Retina (tissue), 1 donor: Measurements from ENCODE around the gene KIF3A.

ENCODE experiments used
- DNase-seq: peaks from one replicate; pipeline ENCODE4 v3.0.0-alpha.2; 2016

Gene KIF3A

DNA sequence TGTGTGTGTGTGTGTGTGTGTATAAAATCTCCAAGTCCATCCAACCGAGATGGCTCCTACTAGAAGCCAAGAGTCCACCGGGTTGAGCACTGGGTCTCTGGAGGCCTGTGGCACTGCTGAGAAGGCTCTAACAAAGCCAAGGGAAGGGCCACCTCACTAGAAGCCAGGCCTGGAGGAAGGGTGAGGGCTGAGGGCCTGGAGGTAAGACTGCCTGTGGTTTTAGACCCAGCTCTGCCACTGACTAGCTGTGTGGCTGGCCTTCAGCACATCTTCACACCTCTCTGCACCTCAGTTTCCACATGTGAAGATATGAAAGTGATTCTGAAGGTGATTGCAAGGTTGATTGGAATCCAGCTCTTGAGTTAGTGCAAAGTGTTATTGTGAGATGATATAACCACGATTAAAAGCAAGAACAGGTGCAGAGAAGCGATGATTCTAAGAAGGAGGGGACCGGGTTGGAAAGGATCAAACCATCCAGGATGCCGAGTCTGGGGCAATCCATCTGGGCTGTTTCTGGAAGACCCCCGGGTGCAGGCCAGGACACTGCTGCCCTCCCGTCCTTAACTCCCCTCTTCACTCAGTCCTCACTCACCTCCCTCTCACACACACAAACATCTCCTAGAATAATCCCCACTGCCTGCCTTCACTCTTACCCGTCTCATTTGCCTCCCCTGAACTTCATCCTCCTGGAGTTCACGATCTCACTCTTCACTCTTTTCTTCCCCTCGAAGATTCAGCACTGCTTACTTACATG is 61.2 kb downstream of the KIF3A start:
- DNase-seq, result no peak

DNA sequence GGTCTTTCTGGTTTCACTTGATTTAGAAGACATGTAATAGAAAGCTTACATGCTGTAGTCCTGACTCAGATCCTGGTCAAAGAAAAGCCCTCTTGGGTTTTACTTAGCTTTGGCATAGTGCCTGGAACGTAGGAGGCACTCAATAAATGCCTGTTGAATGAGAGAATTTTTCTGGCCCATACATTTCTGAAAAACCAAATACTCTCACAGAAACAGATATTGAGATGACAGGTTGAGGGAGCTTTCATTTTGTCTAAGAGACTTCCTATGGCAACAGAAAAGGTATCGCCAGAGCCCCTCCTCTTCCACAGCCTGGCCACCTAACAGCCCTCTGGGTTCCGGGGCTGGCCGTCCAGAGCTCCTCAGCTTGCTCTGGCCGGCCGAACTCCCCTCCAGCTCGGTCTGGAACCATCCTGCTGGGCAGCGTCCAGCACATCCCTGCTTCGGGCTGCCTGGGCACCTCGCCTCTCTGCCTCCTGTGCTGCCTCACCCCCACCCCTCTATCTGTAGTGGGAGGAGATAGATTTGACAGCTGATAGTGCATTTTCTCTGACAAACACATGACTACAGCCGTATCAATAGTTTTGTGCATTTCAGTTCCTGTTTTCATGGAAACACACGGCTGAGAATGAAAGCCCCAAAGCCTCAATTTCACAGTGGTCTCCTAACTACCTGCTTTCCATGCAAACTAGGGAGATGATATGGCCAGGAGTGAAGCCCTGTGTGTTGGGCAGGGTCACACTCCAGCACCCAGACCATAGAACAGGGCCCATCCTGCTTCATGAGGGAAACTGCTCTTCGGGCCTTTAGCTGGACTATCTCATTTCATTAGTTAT is 62.5 kb downstream of the KIF3A start:
- no peak for DNase-seq

DNA sequence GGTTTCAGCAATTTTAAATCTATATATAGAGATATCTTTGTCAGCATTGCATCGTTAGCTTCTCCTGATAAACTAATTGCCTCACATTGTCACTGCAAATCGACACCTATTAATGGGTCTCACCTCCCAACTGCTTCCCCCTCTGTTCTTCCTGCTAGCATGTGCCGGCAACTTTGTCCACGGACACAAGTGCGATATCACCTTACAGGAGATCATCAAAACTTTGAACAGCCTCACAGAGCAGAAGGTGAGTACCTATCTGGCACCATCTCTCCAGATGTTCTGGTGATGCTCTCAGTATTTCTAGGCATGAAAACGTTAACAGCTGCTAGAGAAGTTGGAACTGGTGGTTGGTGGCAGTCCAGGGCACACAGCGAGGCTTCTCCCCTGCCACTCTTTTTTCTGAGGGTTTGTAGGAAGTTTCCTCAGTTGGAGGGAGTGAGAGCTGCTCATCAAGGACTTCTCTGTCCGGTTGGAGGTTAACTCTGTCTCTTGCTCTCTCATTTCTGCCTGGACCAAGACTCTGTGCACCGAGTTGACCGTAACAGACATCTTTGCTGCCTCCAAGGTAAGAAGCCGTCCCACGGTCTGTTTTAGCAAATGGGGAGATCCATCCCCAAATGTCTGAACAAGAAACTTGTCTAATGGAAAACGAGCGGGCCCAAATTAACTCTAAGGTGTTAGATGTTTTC is 63.3 kb downstream of the KIF3A start, which contains the start of gene IL4:
Gene IL4, plus strand, starts transcription at position 51 of the 692 bp plus-strand sequence. Its CDS starts 62 bp downstream, at position 113.
- no peak for DNase-seq

DNA sequence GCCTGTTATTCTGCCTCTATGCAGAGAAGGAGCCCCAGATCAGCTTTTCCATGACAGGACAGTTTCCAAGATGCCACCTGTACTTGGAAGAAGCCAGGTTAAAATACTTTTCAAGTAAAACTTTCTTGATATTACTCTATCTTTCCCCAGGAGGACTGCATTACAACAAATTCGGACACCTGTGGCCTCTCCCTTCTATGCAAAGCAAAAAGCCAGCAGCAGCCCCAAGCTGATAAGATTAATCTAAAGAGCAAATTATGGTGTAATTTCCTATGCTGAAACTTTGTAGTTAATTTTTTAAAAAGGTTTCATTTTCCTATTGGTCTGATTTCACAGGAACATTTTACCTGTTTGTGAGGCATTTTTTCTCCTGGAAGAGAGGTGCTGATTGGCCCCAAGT is 63.9 kb downstream of the KIF3A start:
- no peak for DNase-seq

DNA sequence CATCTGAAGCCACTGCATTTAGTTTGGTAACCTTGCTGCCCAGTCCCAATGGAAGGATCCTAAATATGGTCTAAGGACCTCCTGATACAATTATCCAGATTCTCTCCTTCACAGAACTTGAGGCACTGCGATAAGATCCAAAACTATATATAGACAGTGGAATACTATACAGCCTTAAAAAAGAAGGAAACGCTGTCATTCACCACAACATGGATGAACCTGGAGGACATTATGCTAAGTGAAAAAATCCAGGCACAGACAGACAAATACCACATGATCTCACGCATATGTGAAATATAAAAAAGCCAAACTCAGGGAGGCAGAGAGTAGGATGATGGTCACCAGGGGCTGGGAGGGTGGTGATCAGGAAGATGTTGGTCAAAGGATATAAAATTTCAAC is 66.3 kb downstream of the KIF3A start:
- no peak for DNase-seq

DNA sequence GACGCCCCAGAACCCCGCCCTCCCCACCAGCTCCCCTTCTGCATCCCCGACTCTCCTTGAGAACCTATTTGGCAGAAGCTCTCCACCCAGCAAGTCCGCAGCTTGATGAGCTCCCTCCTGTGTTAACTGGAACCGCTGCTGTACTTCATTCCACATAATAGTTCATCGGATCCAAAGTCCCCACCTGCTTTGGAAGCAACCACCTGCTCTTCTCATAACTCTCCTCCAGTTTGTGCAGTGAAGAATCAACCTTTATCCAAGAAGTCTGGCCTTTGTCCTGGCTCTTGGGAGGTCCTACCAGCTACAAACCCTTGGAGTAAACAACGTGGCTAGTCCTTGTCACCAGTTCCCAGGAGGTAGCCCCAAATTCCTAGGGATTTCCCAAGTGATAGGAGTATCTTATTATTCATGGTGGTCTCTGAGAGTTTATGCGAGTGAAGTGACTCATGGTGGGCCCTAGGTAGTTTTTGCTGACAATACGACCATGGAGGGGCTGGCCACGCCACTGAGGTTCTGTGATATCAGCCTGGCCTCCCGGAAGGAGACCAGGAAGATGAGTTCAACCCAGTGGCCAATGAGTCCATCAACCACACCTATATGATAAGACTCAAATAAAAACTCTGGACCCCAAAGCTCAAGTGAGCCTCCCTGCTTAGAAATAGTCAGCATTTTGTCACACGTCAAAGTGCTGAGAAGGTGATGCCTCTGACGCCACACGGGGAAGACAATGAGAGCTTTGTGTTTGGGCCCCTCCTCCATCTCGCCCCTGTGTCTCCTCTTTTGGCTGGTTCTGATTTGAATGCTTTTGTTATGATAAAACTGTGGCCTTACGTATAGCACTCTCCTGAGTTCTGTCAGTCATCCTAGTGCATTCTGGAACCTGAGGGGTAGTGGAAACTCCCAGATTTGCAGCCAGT is 67.1 kb downstream of the KIF3A start:
- no peak for DNase-seq

DNA sequence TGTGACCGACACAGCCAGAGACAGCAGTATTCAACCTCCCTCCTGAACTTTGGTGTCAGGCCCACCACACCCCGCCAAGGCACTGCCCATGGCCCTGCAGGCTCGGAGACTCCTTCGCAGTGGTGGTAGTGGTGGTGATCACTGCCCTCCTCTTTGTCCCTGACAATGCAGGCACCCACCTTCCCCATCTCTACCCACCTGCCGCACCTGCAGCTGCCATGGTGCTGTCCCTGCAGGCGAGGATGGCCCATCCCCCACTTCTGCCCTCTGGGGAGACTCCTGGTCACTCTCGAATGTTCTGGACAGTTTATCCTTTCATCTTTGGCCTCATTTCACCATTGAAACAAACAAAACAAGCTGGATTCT is 67.9 kb downstream of the KIF3A start:
- DNase-seq, result no peak

DNA sequence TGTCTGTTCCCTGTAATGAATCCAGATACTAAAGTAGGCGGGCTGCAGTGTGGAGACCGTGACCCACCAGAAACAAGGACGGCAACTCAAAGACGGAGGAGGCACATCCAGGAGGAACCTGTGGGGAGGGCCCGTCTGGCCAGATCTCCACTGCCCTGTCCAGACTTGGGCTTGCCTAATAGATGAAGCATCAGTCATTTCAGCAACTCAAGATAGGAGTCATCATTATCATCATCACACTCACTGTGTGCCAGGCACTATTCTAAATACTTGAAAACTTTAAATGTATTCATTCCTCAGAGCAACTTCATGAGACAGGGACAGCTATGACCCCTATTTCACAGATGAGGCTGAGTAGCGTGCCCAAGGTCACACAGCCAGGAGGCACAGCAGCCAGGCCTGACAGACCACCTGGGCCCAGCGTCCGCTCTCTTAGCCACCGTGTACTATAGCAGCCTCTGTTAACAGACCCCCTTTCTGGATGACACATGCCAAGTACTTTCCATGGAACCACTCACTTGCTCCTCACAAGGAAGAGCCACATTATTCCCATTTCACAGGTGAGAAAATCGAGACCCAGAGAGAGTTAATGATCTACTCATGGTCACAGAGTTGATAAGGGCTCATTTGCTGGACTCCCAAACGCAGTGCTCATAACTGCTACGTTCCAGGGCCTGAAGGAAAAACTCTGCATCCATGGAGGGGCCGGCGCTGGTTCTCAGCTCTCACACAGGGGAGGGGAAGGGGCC is 68.5 kb downstream of the KIF3A start:
- DNase-seq, result no peak

DNA sequence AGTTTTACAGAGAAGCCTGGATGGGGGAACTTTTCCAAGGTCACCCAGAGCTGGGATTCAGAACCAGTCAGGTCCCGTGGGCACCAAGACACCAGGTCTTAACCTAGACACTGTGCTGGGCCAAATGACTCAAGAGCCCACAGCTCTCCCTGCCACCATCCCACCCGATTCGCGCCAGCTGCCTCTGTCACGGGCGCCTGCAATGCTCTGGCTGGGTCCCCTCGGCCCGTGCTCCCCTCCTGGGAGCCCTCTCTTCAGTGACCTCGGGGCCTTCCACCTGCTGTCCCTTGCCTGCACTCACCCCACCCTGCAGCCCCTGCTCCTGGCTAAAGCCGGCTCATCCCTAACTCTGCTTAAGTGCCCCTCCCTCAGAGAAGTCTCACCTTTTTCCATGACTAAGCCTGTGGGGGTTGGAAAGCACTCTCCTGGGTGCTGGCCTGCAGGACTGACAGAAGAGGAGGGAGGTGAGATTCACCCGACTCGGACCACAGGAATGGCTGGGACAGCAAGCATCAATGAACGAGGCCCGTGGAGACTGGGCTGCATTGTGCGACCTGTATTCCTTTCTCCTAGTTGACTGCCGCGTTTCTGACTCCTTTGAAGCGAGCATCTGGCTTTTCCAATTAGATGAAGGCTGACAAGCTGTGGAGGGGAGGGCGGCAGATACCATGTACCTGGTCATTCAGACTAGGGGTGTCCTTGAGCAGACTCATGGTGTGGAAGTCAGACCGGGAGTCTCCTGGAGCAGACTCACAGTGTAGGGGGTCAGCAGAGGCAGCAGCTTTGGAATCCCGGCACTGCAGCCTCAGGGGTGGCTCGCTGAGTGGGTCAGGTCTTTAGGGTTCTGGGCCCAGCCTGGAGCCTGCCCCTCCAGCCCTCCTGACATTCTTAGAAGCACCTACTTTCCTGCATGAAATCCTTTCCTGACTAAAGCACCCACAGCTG is 69.3 kb downstream of the KIF3A start:
- no peak for DNase-seq

DNA sequence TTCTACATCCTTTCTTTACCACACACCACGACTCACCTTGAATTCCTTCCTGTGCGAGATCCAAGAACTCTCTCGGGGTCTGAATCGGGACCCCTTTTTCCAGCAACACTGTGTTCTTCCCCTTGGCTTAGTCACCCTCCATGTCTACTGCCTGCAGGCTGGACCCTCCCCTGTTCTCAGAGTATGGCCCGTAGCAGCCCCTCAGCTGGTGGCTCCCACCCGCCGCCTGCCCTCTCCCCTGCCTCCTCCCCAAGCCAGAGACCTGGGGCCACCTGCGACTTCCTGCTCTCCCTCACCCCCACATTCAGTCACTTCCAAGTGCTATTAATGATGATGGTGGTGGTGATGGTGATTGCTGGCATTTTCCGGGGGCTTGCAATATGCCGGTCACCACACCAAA is 70.0 kb downstream of the KIF3A start:
- no peak for DNase-seq

DNA sequence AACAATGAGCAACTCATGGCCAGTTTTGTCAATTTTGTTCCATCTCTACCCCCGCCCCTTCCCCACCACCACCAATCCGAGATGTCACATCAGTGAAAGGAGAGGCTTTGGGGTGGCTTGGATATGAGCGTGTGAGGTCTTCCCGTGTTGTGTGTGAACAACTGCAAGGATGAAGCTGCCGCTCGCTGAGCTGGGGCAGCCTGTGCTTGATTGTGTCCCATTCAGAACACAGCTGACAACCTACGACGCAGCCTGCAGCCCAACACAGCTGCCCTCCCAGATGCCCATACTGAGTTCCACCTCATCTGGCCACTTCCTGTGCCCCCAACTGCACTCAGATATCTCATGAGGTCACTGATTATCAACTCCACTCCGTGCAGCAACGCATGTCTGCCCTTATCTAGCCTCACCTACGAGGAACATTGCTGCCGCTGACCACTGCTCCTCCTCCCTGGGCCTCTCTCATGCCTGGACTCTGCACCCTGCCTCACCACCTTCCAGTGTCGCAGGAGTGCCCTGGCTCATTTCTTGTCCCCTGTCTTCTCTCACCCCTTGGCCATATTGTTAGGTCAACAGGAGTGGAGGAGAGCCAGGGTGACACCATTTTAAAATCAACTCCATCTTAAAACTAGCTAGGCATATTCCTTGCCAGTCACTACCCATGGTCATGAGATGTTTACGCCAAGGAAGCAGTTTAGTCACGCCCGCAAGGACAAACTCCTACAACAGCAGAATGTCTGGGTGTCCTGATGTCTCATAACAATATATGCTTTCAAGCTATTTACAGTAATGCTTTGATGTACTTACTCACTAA is 70.8 kb downstream of the KIF3A start:
- no peak for DNase-seq

DNA sequence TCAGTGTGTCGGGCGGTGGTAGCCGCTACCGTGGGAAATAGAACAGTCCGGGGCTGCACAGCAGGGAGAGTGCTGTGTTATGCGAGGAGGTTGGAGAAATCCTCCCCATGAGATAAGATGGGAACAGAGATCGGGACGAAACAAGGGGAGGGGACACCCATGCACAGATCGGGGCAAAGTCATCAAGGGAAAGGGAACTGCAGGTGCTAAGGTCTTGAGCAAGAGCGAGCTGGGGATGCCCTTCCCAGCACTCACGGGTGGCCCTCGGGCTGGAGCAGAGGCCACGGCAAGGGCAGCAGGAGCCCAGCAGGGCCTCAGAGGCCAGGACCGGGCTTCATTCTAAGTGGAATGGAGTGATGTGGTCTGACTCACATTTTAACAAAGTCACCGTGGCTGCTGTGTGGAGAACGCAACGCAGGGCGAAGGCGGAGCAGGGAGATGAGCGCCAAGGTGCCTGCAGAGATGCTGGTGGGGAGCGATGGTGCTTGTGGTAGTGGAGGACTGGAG is 71.7 kb downstream of the KIF3A start:
- no peak for DNase-seq

DNA sequence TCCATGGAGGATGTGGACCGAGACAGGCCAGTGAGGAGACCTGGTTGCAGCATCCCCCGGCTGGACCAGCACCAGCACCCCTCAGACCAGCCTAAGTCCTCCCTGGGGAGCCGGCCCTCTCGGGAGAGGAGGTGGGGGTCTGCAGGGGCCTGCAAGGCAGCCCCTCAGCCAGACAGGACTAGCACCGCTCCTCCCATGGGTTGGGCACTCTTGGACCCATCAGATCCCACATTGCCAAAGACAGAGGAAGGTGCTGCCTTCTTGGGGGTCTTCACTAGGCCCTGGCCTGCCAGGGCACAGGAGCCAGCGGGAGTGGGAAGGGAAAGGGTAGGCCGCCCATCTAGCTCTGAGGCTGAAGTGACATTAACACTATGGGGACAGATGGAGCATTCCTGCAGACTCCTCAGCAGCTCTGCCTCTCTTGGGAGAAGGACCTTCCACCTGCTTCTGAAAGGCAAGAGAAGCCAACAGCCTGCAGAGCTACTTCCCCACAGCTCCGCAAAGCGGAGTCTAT is 72.6 kb downstream of the KIF3A start:
- DNase-seq, result no peak

DNA sequence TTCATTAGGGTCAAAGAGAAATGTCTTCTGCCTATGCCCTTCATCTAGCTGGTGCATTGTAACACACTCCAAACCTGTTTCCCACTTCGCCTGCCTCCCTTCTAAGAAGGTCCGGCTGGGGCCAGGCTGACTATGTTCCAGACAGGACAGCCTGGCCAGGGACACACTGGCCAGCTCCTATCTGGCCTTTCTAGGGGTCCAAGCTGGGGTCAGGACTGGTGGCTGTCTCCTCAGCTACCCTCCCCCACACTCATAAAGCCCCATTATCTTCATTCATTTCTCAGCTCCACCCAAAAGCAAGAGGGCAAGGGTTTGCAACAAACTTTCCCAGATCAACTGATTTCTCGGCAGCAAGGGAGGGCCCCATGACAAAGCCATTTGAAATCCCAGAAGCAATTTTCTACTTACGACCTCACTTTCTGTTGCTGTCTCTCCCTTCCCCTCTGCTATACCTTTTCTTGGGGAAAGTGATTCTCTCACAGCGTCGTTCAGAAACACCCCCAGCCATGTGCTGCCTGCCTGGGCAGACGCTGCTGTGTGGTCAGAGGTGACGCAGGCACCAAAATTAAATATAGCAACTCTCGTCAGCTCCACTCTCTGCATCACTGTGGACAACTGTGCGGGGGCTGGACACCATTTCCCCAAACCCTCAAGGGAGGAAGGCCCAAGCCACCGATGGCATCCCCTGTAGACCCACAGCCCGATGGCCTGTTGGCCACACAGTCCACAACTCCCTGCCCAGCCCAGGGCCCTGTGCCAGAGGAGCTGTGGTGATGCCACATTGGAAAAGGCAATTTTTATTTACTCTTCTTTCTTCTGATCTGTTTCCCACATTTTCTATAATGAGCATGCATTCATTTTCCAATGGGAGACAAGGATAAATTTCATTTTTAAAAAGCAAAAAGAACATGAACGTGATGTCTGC is 73.3 kb downstream of the KIF3A start:
- no peak for DNase-seq

DNA sequence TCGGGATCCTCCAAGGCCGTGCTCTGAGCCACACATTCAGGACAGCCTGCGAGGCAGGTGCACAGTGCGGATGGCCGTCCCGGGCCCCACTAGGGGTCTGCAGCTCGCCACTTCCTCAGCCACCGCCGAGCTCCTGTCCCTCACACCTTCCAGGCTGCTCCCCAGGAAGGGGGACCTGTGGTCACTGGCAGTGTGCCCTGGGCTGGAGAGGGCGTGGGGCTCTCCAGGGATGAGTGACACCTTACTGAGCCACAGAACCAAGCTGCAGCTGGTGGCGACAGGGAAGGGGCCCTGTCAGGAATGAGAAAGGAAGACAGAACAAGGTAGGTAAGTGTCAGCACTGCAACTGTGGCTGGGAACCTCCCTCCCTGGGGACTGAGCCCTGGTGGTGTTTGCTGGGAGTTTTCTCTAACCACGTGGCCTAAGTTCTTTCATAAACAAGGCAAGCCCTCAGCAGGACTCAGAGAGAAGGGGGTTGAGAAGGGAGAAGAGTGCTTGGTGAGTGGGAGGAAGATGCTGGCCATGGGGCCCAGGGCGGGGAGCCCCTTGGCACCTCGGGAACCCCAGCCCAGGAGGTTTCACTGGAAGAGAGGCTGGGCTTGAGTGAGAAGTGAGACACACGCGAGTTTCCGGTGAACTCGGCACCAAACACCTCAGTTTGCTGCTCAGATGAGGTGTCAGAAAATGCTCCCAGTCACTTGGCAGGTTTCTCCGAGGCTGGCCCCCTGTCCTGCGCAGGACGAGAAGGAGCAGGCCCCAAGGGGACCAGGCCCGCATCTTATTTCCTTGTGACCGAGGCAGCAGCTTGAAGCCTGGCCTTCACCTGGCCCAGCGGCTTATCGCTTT is 74.2 kb downstream of the KIF3A start:
- DNase-seq, result no peak

DNA sequence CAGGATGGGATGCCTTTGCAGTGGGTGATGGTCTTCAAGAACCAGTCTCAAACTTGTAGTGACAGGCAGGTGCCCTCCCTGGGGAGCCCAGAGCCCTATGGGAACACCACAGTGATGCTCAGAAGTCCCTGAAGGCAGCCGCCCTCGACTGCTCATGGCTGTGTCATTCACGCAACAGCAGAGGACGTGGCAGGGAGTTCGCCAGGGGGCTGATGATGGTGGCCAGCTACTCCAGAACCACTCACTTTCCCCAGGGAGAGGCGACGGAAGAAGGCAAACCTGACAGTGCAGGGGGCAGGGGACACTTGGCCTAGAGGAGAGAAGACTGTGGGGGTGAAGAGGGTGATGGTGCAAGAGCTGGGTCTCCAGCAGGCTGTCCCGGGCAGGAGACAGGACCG is 75.3 kb downstream of the KIF3A start:
- no peak for DNase-seq
